Posterior cingulate gyrus (tissue), 11 donors: Measurements from ENCODE around the gene PCP4L1.
A peak's percentile ranks its signal among the peaks of the same experiment; 100 is the strongest.

ENCODE experiments used
- DNase-seq, 10 donors: peaks; one replicate each; pipeline versions ENCODE4 v3.0.0 to v3.0.0-alpha.2; 2020 to 2021; ENCODE audit warnings: mixed read lengths in 3 of 10
- intact Hi-C: fragments of 100-400 bp; cut with DNase I; formaldehyde crosslinking; loops from one replicate; pipeline ENCODE4 v1.15.1; 2023

Gene PCP4L1

DNA sequence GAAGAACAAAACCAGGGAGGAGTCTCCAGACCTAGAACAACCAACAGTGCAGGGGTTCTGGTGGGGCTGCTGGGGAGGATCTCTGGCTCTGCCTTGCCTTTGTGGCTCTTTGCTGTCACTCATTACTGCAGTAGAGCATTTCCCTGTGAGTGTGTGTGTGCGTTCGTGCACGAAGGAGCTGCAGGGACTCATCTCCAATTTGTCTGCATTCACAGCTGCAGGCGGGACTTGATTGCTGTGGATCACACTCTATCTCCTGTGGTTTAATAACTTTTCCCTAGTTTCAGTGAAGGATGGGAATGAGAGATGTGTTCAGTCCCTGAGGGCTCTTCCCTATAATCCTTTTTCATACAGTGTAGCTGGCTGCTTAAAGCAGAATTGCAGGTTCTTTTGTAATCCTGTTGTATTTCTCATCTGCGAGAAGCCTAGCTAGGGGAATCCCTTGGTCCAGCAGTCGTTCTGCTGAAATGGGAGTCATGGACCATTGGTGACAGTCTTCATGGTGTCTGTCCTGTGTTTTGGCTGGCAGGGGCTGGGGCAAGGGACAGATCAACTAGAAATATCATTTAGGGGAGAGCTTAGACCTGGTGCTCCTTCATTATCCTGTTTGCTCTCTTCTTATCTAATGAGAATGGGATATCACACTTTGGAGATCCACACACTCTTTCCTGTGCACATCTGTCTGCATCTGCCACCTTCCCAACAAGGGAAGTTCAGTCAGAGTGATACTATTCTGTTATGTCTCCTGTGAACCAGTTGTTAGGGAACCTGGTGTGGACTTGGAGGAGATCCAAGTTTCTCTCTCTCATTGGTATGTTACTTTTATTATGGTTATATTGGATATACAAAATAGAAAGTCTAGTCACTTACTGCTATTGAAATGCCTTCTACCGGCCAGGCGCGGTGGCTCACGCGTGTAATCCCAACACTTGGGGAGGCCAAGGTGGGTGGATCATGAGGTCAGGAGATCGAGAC, 3.0 kb downstream of the PCP4L1 start:
- peak in 3 of 10 donors; percentile 8 to 28 (median 11) for DNase-seq
- intact Hi-C loops = no loop called here

DNA sequence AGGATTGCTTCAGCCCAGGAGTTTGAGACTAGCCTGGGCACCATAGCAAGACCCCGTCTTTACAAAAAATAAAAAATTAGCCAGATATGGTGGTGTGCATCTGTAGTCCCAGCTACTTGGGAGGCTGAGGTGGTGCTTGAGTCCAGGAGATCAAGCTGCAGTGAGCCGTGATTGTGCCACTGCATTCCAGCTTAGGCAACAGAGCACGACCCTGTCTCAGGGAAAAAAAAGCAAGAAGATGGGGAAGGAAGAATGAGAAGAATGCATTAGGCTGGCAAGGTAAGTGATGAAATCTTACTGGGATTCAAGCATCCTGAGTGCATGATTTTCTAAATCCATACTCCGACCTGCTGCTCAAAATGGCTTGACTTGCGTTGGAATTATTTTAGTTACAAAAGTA, 6.8 kb downstream of the PCP4L1 start:
- intact Hi-C loops = no loop called here
- no peak for DNase-seq

DNA sequence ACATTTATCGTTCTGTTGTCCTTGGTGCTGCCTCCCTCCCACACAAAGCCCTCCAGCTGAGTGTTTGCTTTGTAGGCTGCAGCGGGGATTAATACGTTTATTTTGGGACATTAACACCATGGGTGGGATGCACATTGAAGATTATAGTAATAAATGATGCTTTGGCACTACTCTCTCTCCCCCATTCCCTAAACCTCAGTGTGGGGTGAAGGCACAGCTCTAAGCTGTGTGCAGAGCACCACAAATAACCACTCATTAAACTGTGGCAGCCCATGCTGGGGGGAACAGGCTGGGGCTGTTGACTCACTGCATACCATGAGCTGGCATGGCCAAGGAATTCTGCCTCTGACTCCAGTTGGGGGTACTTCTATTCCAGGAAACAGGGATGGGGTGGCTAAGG, 7.7 kb downstream of the PCP4L1 start:
- intact Hi-C loops = no loop called here
- DNase-seq = no peak

GRCh38 chr1:161266836-161267235, 8.3 kb downstream of the PCP4L1 start:
- intact Hi-C loops = no loop called here
- no peak for DNase-seq

DNA sequence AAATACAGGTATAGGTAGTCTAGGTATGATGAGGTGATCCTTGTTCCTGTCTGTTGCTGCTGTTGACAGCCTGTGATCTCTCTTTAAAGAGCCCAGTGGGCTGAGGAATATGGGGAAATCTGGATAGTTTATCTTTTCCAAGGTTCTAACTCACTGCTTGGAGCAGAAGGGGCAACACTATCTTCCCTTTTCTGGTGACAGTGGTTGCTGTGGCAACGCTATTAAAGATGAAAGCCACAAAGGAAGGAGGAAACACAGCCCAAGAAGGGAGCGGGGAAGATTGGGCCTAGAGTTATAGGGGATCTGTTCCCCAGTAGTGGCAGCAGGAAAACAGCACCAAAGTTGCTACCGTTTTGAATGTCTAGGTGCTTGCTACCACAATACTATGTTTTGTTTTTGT, 8.8 kb downstream of the PCP4L1 start:
- intact Hi-C loops = no loop called here
- no peak for DNase-seq

DNA sequence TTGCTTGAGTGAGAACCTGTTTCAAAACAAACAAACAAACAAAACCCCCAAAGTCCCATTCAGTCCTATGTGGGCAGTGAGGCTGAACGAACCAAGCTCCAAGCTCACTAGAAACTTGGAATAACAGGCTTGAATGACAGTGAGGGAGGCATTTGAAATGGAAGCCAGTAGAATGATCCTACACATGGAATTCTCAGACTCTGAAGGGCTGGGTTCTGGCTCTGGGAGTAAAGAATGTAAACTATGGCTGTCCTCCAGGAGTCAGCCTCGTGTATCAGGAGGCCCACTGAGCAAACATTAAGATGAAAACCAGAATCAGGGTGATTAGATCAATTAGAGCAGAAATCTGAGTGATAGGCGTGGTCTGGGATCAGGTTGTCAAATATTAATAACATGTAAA, 14.9 kb downstream of the PCP4L1 start:
- intact Hi-C loops = no loop called here

DNA sequence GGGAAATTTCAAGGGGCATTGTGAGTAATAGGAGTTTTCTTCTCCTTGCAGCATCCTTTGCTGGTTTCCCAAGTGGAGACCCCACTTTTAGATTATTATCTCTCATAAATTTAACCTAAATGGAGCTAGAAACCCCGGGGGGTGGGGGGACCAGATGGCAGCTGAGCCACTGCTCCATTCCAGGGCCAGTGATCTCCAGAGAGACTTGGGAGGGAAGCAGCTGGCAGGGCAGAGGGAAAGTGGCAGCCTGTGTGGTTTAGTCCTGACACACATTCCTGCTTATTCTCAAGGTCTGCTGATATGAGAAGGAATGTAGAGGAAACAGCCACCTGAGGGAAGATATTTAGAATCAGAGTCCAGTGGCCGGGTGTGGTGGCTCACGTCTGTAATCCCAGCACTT, 16.3 kb downstream of the PCP4L1 start:
- intact Hi-C loops = no loop called here
- DNase-seq = no peak

More for the DNA sequence above, 14.9 kb downstream of the PCP4L1 start:
- DNase-seq = no peak

GRCh38 chr1:161282991-161283390, 24.4 kb downstream of the PCP4L1 start:
- intact Hi-C loops = no loop called here
- no peak for DNase-seq

DNA sequence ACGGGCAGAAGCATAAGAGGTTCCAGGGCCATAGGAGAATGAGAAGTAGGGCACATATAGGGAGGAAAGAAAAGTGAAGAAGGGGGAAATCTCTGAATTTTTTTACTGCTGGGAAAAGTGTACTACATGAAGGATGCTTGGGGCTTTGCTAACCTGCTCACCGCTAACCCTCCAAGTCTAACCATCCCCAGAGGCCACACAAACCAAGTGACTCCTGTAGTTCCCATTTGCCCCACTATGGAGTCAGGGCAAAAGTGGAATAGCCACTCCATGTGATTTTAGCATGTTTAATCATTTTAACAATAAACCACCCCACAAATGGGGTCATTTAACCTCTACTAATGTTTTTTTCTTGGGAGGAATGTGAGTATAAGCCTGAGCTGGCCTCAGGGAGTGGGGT, 26.6 kb downstream of the PCP4L1 start:
- DNase-seq = no peak
- intact Hi-C loops = no loop called here

GRCh38 chr1:161285521-161285920, 27.0 kb downstream of the PCP4L1 start:
- intact Hi-C loops = no loop called here
- no peak for DNase-seq

GRCh38 chr1:161287482-161288054, 29.0 kb downstream of the PCP4L1 start:
- intact Hi-C loops = no loop called here
- DNase-seq = no peak

DNA sequence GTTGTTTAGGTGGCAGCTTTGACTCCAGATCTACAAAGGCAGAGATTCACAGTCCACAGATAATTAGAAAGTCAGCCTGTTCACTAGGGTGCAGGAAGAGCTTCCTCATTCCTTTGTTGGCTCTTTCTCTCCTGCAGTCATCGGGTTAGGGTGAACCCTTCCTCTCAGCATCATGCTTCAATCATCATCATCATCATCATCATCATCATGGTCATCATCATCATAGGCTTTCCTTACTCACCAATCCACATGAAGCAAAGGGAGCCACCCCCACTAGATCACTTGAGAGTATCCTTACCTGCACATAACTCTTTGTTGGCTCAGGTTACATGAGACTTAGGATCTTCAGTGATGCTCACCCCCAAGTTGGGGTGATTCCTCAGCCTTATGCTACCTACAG, 32.2 kb downstream of the PCP4L1 start:
- no peak for DNase-seq
- intact Hi-C loops = loop anchor here (2.0 kb wide), 1 partner anchor 64 kb away; the partner anchor contains the start of gene TOMM40L

- no peak for DNase-seq
- intact Hi-C loops = no loop called here
These were observed 38.9 kb downstream of the PCP4L1 start for GRCh38 chr1:161297415-161297814.

- intact Hi-C loops = no loop called here
- DNase-seq = no peak
These were observed 39.6 kb downstream of the PCP4L1 start for GRCh38 chr1:161298116-161298515.

- intact Hi-C loops = no loop called here
- no peak for DNase-seq
These were observed 40.8 kb downstream of the PCP4L1 start for GRCh38 chr1:161299347-161299746.

DNA sequence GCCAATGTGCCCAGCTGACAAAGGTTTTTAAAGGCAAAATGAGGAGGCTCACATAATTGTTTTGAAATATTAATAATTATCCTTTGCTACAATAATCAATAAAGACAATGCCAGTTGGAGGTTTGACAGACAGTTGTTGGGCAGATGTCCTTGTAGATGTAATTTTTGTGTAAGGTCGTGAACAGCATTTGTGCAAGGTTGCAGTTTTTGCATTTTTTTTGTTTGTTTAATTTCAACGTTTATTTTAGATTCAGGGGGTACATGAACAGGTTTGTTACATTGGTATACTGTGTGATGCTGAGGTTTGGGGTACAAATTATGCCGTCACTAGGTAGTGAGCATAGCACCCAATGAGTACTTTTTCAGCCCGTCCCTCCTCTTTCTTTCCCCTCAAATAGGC, 41.9 kb downstream of the PCP4L1 start:
- intact Hi-C loops = no loop called here
- DNase-seq = no peak

- intact Hi-C loops = loop anchor here (5.0 kb wide), 1 partner anchor 78 kb away; the partner anchor contains the start of gene TOMM40L
- no peak for DNase-seq
These were observed 46.7 kb downstream of the PCP4L1 start for GRCh38 chr1:161304927-161305866.

GRCh38 chr1:161305867-161306519, 47.4 kb downstream of the PCP4L1 start:
- peak; percentile 57 to 97 (median 80) for DNase-seq
- intact Hi-C loops = loop anchor here (5.0 kb wide), 1 partner anchor 79 kb away; the partner anchor contains the start of gene TOMM40L

- intact Hi-C loops = loop anchor here (5.0 kb wide), 1 partner anchor 80 kb away; the partner anchor contains the start of gene TOMM40L
- DNase-seq = peak in 2 of 10 donors; percentile 10 to 79
These were observed 48.8 kb downstream of the PCP4L1 start for GRCh38 chr1:161307230-161307768.
